PC-9 (cell line): Measurements from ENCODE around the gene CTU2. TPM values are rescaled to one million over a fixed set of nuclear protein-coding genes. Genes with fewer than 3 reads are reported as not detected.

Experiments used
- BruUV-seq: library from RNA; stranded (reverse); fragments of 400-500 nt; replicated peaks from 2 replicates; lab custom pipeline; 2021; lab: Mats Ljungman, UMichigan
- CTCF ChIA-PET: fragments of 300-600 bp; sonication (Branson Sonifier 250); formaldehyde crosslinking; loops from one replicate; lab custom pipeline; 2022; ENCODE audit warnings: antibody characterized with exemption; lab: Charles Lee
- POLR2A ChIA-PET: fragments of 300-600 bp; sonication (Branson Sonifier 250); formaldehyde crosslinking; loops from one replicate; lab custom pipeline; 2022; ENCODE audit warnings: antibody characterized with exemption; ENCODE audit not compliant: unreplicated experiment; lab: Charles Lee
- DNase-seq, 2 experiments: peaks; one replicate each; pipeline versions ENCODE4 v3.0.0 to v3.0.0-alpha.2; 2015 to 2022; ENCODE audit warnings: mixed read lengths in 1 of 2
- H2AFZ ChIP-seq: fragments of 200-600 bp; sonication (generic); 2 replicates; pipeline ENCODE4 v1.8.1; 2017; ENCODE audit warnings: antibody characterized with exemption
- H3F3A ChIP-seq: fragments of 200-600 bp; sonication (generic); 2 replicates; pipeline ENCODE4 v1.8.1; 2017; ENCODE audit warnings: antibody characterized with exemption, mild to moderate bottlenecking, low read depth; ENCODE audit not compliant: insufficient read depth
- H3K27ac ChIP-seq: fragments of 200-600 bp; sonication (generic); 2 replicates; pipeline ENCODE4 v1.6.1; 2016; ENCODE audit warnings: mixed run types
- H3K27me3 ChIP-seq: fragments of 200-600 bp; sonication (generic); 2 replicates; pipeline ENCODE4 v1.6.1; 2016; ENCODE audit warnings: low read depth, mixed run types; ENCODE audit not compliant: insufficient read depth
- H3K36me3 ChIP-seq: fragments of 200-600 bp; sonication (generic); 2 replicates; pipeline ENCODE4 v1.6.1; 2016; ENCODE audit warnings: low read depth, mixed run types
- H3K4me1 ChIP-seq: fragments of 200-600 bp; sonication (generic); replicated peaks from 2 replicates; pipeline ENCODE4 v1.6.1; 2016; ENCODE audit warnings: mixed run types; ENCODE audit not compliant: insufficient read depth
- H3K4me2 ChIP-seq: fragments of 200-600 bp; sonication (generic); 2 replicates; pipeline ENCODE4 v1.6.1; 2017; ENCODE audit warnings: mixed run types
- H3K4me3 ChIP-seq: fragments of 200-600 bp; sonication (generic); 2 replicates; pipeline ENCODE4 v1.6.1; 2016; ENCODE audit warnings: mixed run types
- H3K79me2 ChIP-seq: fragments of 200-600 bp; sonication (generic); 2 replicates; pipeline ENCODE4 v1.6.1; 2017; ENCODE audit warnings: low read depth, mixed run types
- H3K9me2 ChIP-seq: fragments of 200-600 bp; sonication (generic); 2 replicates; pipeline ENCODE4 v1.8.1; 2017; ENCODE audit warnings: mild to moderate bottlenecking; ENCODE audit not compliant: insufficient read depth
- H3K9me3 ChIP-seq: fragments of 200-600 bp; sonication (generic); 2 replicates; pipeline ENCODE4 v1.8.1; 2016; ENCODE audit warnings: low read depth; ENCODE audit not compliant: insufficient read depth
- H4K20me1 ChIP-seq: fragments of 200-600 bp; sonication (generic); 2 replicates; pipeline ENCODE4 v1.8.1; 2017; ENCODE audit not compliant: insufficient read depth
- CTCF ChIP-seq: fragments of 200-600 bp; sonication (generic); conservative IDR thresholded peaks from 2 replicates; pipeline ENCODE4 v1.6.1; 2017; ENCODE audit warnings: mixed run types, antibody characterized with exemption, mild to moderate bottlenecking, moderate library complexity
- EZH2 ChIP-seq: fragments of 200-600 bp; sonication (generic); IDR thresholded peaks from 2 replicates; pipeline ENCODE4 v1.8.0; 2017; ENCODE audit warnings: antibody characterized with exemption, low read depth
- intact Hi-C: fragments of 100-400 bp; cut with micrococcal nuclease; formaldehyde crosslinking; loops from one replicate; pipeline ENCODE4 v1.10.0; 2022; ENCODE audit not compliant: unreplicated experiment
- total RNA-seq: library from RNA; stranded (reverse); gene quantifications from 2 replicates; pipeline ENCODE4 v1.2.3, GENCODE V29; 2021

CTU2 gene
- total RNA-seq, 1 experiment from 2014 or later: 20.0 TPM

DNA sequence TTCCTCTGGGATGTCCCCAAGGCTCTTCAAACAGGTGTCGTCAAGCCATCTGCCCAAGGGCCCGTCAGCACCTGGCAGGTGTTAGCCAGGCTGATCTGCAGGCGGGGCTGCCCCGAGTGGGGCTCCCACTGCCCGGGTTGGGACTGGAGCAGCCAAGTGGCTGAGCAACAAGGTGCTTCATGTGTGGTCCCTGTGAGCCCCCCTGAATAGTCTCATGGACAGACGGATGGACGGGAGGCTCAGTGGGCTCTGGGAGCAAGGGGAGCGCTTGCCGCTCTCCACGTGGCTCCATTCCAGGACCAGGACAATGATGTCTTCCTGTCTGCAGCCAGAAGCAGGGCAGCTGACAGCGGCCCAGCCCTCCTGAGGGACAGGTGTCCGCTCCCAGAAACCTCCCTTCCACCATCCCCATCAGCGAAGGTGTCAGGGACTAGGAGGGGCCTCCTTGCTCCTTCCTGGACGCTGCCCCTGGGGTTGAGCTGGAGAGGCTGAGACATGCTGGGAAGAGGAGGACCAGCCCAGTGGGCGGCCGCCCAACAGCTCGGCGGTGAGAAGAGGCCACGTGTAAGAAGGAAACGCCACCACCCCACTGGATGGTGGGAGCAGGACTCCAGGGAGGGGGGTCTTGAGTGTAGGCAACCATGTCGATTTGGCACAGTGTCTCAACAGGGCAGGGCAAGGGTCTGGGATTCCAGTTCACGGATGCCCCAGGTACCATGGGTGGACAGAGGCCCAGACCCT lies 29.6 kb upstream of the CTU2 start:
- no peaks in the 10 kb centered on the region for H3K79me2 ChIP-seq
- TF ChIP-seq CTCF (no peak), EZH2 (no peak)
- H2AFZ ChIP-seq: no peak overlapping the region
- H3K36me3 ChIP-seq: no peaks in the 10 kb centered on the region
- intact Hi-C loops: no loop called here
- DNase-seq: no peak
- H3F3A ChIP-seq: peaks cover 8% of the 10 kb centered on the region; the same call in 1 of the 2 replicates
- H3K4me3 ChIP-seq: no peak overlapping the region
- H3K9me2 ChIP-seq: no peaks in the 10 kb centered on the region
- no TSS peak for BruUV-seq
- no peak overlapping the region for H3K27ac ChIP-seq
- H3K4me1 ChIP-seq: peaks cover 16% of the 10 kb centered on the region
- no peak overlapping the region for H3K4me2 ChIP-seq
- no peaks in the 10 kb centered on the region; the same call in 1 of the 2 replicates for H4K20me1 ChIP-seq
- ChIA-PET CTCF (no interaction called here), POLR2A (no interaction called here)
- no peaks in the 10 kb centered on the region for H3K9me3 ChIP-seq
- H3K27me3 ChIP-seq: no peaks in the 10 kb centered on the region

DNA sequence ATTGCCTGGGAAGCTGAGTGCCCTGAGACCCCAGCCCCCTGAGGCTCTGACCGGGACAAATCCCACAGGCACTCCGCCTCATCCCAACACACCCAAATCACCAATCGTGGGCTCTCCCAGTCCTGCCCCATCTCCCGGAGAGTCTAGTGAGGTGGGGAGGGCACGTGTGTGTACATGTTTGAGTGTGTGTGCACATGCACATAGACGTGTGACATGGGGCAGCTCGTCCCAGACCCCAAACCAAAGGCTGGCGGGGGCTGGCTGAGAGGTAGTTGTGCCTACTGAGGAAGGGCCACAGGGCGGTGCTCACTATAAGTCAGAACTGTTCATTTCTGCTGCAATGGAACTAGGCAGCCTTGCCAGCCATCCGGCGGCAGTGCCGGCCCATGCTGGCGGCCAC lies 28.6 kb upstream of the CTU2 start:
- H3K4me3 ChIP-seq: no peak overlapping the region
- CTCF ChIA-PET: no interaction called here
- no peaks in the 10 kb centered on the region for H3K27me3 ChIP-seq
- H3K9me3 ChIP-seq: no peaks in the 10 kb centered on the region
- H3K4me2 ChIP-seq: no peak overlapping the region
- DNase-seq: no peak
- H2AFZ ChIP-seq: no peak overlapping the region
- no TSS peak for BruUV-seq
- no peaks in the 10 kb centered on the region; the same call in 1 of the 2 replicates for H4K20me1 ChIP-seq
- no peaks in the 10 kb centered on the region for H3K79me2 ChIP-seq
- POLR2A ChIA-PET: no interaction called here
- no peak overlapping the region for H3K27ac ChIP-seq
- intact Hi-C loops: no loop called here
- peaks cover 8% of the 10 kb centered on the region; the same call in 1 of the 2 replicates for H3F3A ChIP-seq
- no peaks in the 10 kb centered on the region for H3K9me2 ChIP-seq
- H3K4me1 ChIP-seq: peaks cover 16% of the 10 kb centered on the region
- TF ChIP-seq CTCF (no peak), EZH2 (no peak)
- H3K36me3 ChIP-seq: no peaks in the 10 kb centered on the region

DNA sequence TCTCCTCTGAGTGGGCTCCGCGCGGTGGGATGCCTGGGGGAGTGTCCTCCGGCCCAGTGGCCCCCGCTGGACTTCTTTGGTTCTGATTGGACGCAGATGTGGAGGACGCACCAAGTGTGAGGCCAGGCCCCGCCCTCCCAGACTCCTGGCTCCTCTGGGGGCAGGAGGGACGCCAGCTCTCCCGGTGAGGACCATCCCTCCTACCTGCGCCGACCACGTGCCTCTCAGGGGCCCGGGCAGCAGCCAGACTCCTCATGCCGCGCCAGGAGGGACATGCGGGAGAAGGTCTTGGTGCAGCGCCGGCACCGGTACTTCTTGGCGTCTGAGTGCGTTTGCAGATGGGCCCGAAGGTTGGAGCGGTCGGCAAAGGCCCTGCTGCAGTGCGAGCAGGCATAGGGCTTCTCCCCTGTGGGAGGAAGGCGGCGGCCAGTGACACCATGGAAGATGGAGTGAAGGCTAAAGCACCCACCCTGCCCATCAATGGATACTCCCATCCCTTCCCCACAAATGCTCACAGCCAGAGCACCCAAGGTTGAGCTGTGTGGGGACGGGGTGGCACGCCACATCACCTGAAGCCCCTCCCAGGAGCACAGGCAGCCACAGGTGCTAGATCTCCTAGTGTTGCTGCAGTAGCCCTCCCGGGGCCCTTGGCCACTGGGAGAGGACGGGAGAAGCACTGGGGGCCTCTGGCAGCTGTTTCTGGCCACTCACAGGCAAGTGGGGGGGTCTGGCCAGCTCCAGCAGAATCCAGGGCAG lies 27.9 kb upstream of the CTU2 start:
- peaks cover 8% of the 10 kb centered on the region; the same call in 1 of the 2 replicates for H3F3A ChIP-seq
- H2AFZ ChIP-seq: no peak overlapping the region
- no peaks in the 10 kb centered on the region for H3K27me3 ChIP-seq
- no peak overlapping the region for H3K4me2 ChIP-seq
- no peak for TF ChIP-seq EZH2
- no peak for TF ChIP-seq CTCF
- ChIA-PET CTCF (no interaction called here), POLR2A (no interaction called here)
- no peaks in the 10 kb centered on the region for H3K79me2 ChIP-seq
- no TSS peak for BruUV-seq
- H3K4me1 ChIP-seq: peaks cover 16% of the 10 kb centered on the region
- no peak for DNase-seq
- intact Hi-C loops: no loop called here
- H3K4me3 ChIP-seq: no peak overlapping the region
- H3K27ac ChIP-seq: 0 out of 2 replicates have a peak overlapping the region, but pooled peaks have one; percentile 3
- no peaks in the 10 kb centered on the region for H3K9me2 ChIP-seq
- no peaks in the 10 kb centered on the region for H3K36me3 ChIP-seq
- H4K20me1 ChIP-seq: no peaks in the 10 kb centered on the region; the same call in 1 of the 2 replicates
- no peaks in the 10 kb centered on the region for H3K9me3 ChIP-seq
